GM18526 (cell line): Measurements from ENCODE around the gene STXBP2.

Source experiments
- POLR2A ChIP-seq: IDR thresholded peaks from 3 replicates; pipeline ENCODE4 v1.6.1; 2011; ENCODE audit not compliant: insufficient read length; ENCODE audit errors: extremely low read depth

Gene STXBP2

DNA sequence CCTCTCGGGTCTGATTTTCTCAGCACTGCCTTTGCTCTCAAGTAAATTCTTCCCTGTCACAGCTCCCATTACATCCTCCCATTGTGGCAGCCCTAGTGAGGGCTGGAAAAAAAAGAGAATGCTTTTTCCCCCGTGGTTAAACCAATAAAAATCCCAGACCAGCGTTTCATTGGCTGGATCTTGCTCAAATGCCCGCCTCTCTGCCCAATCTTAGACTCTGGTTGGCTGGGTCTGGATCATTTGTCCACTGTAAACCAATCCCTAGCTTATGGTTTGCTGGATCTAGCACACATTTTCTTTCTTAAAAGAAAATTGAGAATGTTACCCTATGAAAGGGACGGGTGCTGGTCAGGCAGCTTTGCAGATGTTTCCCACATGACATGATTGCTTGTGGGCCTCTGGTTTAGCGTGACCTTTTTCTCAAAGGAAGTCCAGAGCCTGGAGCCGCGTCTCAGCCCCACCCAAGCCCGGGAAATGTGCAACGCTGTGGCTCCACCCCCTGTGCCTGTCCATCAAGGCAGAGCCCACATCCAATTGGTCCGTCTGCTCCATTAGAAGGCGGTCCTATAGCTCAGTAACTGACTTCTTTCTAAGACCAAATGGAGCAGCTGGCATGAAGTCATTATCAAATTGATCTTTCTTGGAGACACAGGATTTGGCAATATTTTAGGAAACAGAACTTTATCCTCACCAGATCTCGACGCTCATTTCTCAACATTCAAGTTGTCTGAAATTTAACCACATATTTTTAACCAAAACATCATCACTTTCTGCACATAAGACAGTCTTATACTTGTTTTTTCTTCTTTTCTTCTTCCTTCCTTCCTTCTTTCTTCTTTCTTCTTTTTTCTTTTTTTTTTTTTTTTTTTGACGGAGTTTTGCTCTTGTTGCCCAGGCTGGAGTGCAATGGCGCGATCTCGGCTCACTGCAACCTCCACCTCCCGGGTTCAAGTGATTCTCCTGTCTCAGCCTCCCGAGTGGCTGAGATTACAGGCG, 37.4 kb downstream of the STXBP2 start:
- no peak for TF ChIP-seq POLR2A

DNA sequence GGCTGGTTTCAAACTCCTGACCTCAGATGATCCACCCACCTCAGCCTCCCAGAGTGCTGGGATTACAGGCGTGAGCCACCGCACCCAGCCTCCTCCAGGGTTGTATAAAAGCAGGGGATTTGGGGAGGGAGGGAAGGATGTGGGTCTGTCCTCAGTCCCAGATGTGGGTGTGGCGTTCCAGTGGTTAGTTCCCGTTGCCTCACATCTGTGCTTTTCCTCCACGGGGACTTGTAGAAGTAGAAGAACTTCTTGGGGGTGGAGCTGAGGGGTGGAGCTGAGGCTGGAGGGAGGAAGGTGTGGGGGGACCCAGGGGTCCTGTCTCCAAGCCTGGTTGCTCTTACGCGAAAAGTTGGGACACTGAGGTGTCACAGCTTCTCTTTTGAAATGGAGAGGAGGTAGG, 39.5 kb downstream of the STXBP2 start:
- TF ChIP-seq POLR2A = no peak

- TF ChIP-seq POLR2A = no peak
These were observed 39.9 kb downstream of the STXBP2 start, which contains the start of gene MCEMP1 for GRCh38 chr19:7676854-7677253. Gene MCEMP1, plus strand, starts transcription at chr19:7677090. Its CDS starts 31 bp downstream, at chr19:7677121.

GRCh38 chr19:7677669-7678311, 40.9 kb downstream of the STXBP2 start:
- TF ChIP-seq POLR2A = no peak

GRCh38 chr19:7678971-7679751, 42.3 kb downstream of the STXBP2 start:
- no peak for TF ChIP-seq POLR2A

DNA sequence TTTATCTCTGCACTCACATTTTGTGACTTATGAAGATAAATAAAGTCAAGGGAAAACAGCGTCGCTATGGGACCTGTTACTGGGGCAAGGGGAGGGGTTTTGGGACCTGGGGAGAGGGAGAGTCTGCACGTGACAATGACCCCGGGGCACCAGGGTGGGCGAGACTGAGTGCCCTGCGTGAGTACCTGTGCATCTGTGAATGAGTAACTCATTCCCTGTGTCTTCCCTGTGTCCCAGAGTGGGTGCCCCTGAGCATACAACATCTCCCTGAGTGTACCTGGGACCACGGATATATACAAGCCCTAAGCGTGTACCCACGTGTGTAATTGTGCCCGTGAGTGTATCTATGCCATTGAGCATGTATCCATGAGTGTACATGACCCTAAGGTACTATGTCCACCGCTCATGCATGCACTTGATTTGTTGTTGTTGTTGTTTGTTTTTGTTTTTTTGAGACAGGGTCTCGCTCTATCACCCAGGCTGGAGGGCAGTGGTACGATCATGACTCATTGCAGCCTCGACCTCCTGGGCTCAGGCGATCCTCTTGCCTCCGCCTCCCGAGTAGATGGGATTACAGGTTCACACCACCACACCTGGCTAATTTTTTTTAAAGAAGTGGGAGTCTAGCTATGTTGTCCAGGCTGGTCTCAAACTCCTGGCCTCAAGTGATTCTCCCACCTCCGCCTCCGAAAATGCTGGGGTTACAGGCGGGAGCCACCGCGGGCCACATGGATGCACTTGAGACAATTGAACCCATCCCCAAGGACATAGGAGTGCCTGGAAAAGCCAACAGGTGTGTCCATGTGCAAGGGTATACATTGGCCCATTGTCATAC, 43.1 kb downstream of the STXBP2 start:
- TF ChIP-seq POLR2A = no peak

GRCh38 chr19:7680606-7681339, 43.9 kb downstream of the STXBP2 start, which contains the start of gene TRAPPC5:
Gene TRAPPC5, plus strand, starts transcription at chr19:7680833. Its CDS starts 1,421 bp downstream, at chr19:7682254.
- peak; percentile 72 for TF ChIP-seq POLR2A

GRCh38 chr19:7681340-7682174, 44.6 kb downstream of the STXBP2 start:
- peak; percentile 41 for TF ChIP-seq POLR2A

- TF ChIP-seq POLR2A = no peak
These were observed 45.4 kb downstream of the STXBP2 start for GRCh38 chr19:7682175-7682855.

DNA sequence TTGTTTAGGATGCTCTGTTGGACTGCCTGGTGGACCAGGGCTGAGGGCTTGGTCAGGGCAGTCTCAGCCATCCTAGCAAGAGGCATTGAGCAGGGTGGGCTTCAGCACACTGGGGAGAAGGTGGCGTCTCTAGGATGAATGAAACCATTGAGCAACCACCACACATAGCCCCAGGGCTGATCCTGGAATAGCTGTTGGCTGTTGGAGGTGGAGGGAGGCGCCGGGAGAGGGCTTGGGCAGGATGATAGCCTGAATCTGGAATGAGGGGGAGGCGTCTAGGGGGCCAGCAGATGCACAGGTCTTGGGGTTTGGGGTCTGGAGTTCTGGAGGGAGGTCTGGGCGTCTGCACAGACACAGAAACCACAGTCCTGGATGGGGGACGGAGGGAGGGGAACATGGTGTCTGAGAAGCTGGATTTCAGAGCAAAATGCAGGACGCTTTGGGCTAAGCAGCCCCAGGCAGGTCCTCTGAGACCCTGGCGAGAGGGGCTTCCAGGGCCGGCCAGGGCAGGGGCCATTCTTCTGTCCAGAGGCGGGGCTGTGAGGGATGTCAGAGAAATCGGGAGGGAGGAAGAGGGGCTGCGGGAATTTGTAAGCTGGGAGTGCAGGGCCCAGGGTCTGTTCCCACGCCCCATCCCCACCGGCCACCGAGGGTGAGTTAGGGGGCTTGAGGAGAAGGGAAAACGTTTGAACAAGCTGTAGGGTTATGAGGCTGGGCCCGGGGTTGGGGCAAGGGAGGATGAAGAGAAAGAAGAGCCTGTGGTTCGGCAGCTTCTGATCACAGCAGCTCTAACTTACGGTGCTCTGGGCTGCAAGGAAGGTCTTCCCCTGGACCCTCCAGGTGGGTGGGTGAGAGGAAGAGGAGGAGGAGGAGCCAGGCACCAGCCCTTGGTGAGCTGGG, 48.9 kb downstream of the STXBP2 start:
- no peak for TF ChIP-seq POLR2A

DNA sequence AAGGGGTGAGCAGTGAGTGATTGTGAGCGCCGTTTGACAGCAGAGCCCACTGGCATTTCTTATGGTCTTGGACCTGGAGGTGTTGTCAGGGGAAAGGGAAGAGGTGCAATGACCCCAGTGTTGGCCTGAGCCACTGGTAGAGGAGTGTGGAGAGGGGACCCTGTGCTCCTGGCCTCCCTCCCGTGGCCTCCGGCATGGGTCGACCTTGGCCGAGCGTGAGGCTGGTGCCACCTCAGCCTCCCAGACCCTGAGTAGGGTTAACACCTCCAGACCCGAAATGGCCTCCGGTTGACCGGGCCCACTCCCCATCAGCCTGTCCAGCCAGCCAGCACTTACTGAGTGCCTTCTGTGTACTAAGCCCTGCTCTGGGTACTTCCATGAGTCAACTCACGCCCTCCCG, 50.3 kb downstream of the STXBP2 start:
- peak; percentile 32 for TF ChIP-seq POLR2A
